Activated T-cell treated with anti-CD3 and anti-CD28 coated beads for 48 hours (primary cell): ENCODE results near the gene PSMF1.

Source experiments
- DNase-seq: peaks from one replicate; pipeline ENCODE4 v3.0.0-alpha.2; 2020; ENCODE audit warnings: low read depth

Gene PSMF1

GRCh38 chr20:1190847-1191246 lies 72.4 kb downstream of the PSMF1 start:
- no peak for DNase-seq

GRCh38 chr20:1191299-1191698 lies 72.9 kb downstream of the PSMF1 start:
- no peak for DNase-seq

GRCh38 chr20:1195226-1195625 lies 76.8 kb downstream of the PSMF1 start:
- DNase-seq = no peak

- DNase-seq = no peak
Measured at GRCh38 chr20:1196634-1197033, 78.2 kb downstream of the PSMF1 start.

GRCh38 chr20:1197801-1198200 lies 79.4 kb downstream of the PSMF1 start:
- no peak for DNase-seq

- DNase-seq = no peak
Measured at GRCh38 chr20:1198751-1199150, 80.3 kb downstream of the PSMF1 start.

GRCh38 chr20:1199212-1199873 lies 80.9 kb downstream of the PSMF1 start:
- no peak for DNase-seq

GRCh38 chr20:1199964-1200363 lies 81.6 kb downstream of the PSMF1 start:
- DNase-seq = no peak

- no peak for DNase-seq
Measured at GRCh38 chr20:1202762-1203504, 84.5 kb downstream of the PSMF1 start, which contains the start of gene C20orf202. C20orf202 (plus strand) TSS chr20:1203454; CDS start chr20:1203586, 132 bp downstream.

GRCh38 chr20:1203630-1204029 lies 85.2 kb downstream of the PSMF1 start:
- DNase-seq = no peak

- no peak for DNase-seq
Measured at GRCh38 chr20:1204113-1204512, 85.7 kb downstream of the PSMF1 start.

GRCh38 chr20:1204576-1204975 lies 86.2 kb downstream of the PSMF1 start:
- DNase-seq = no peak

GRCh38 chr20:1205802-1206201 lies 87.4 kb downstream of the PSMF1 start:
- DNase-seq = no peak

GRCh38 chr20:1206366-1207148 lies 88.2 kb downstream of the PSMF1 start:
- no peak for DNase-seq

GRCh38 chr20:1207293-1207878 lies 89.0 kb downstream of the PSMF1 start:
- no peak for DNase-seq

GRCh38 chr20:1209447-1210387 lies 91.3 kb downstream of the PSMF1 start:
- DNase-seq = no peak

- DNase-seq = no peak
Measured at GRCh38 chr20:1210501-1210900, 92.1 kb downstream of the PSMF1 start.

GRCh38 chr20:1212023-1212422 lies 93.6 kb downstream of the PSMF1 start:
- no peak for DNase-seq

GRCh38 chr20:1212607-1213396 lies 94.4 kb downstream of the PSMF1 start:
- DNase-seq = peak; percentile 61

- DNase-seq = no peak
Measured at GRCh38 chr20:1214838-1215261, 96.4 kb downstream of the PSMF1 start.
